ENCODE measurements around the gene FBXW7. TPM values are rescaled to one million over a fixed set of nuclear protein-coding genes. Genes with fewer than 3 reads are reported as not detected.

Gene FBXW7
- total and polyA plus RNA-seq, 2 of the 8 experiments (the other 6 are each of a cell fraction or from before 2014, with no cell fraction given): 6.0 to 26.7 TPM

DNA sequence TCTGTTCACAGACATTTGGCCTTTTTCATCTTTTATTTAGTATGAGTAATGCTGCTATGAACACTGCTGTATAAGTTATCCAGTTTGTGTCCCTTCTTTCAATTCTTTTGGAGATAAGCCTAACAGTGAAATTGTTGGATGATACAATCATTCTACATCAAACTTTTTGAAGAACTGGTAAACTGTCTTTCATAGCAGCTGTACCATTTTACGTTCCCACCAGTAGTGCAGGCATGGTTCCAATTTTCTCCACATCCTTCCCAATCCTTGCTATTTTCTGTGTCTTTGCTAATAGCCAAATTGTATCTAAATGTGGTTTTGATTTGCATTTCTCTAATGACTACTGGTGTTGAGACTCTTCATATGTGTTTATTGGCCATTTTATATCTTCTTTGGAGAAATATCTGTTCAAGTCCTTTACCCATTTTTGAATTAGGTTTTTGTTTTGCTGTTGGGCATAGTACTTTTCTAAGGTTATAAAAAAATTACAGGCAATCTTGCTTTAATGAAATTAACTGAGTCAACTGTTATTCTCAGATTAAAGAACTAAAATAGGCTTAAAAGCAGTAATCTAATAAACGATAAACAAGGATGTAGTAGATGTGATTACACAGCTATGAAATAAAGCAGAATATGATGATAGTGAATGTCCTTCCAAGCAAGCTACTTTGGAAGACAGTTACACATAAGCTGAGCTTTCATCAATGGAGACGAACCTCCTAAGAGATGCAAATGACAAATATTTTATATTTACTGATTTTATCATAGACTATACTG lies 57.2 kb downstream of the FBXW7 start (continued):
- TF ChIP-seq POU5F1 (IDR thresholded peaks at IDR 0.05; ENCODE audit: low read depth, low read length): no peak
- TF ChIP-seq EP300 (IDR thresholded peaks at IDR 0.05; ENCODE audit: borderline replicate concordance in 1 of 2, low read depth in 2 of 2, low read length in 2 of 2): no peak
- no peak for TF ChIP-seq TAF1 (IDR thresholded peaks at IDR 0.05; ENCODE audit: low read depth, low read length)
- TF ChIP-seq GTF2F1 (IDR thresholded peaks at IDR 0.05; ENCODE audit: borderline replicate concordance, low read depth, low read length): no peak
- no peak for TF ChIP-seq RXRA (IDR thresholded peaks at IDR 0.05; ENCODE audit: insufficient read depth, low read depth, low read length)
- TF ChIP-seq TAF7 (optimal IDR thresholded peaks at IDR 0.05; ENCODE audit: borderline replicate concordance, low read depth, low read length): no peak
